NCI-H748 (cell line): ENCODE results near the gene PCNX3.

Source experiments
- DNase-seq: peaks from one replicate; lab custom pipeline; 2025; ENCODE audit not compliant: unreplicated experiment; lab: John Stamatoyannopoulos, UW

PCNX3 gene

GRCh38 chr11:65615229-65615949, at the start of gene PCNX3:
PCNX3 (plus strand) TSS chr11:65615776; CDS start chr11:65616312, 536 bp downstream.
- DNase-seq, result peak; percentile 100

GRCh38 chr11:65569164-65569972, 46.2 kb upstream of the PCNX3 start:
- no peak for DNase-seq

GRCh38 chr11:65569973-65570918, 45.3 kb upstream of the PCNX3 start, which contains the start of gene ZNRD2:
ZNRD2 (plus strand) TSS chr11:65570477; CDS start chr11:65570492, 15 bp downstream.
- DNase-seq, result peak; percentile 99

GRCh38 chr11:65571420-65571819, 44.2 kb upstream of the PCNX3 start:
- no peak for DNase-seq

GRCh38 chr11:65571940-65572339, 43.6 kb upstream of the PCNX3 start:
- DNase-seq, result peak; percentile 74

- peak; percentile 85 for DNase-seq
Measured at GRCh38 chr11:65572356-65573051, 43.1 kb upstream of the PCNX3 start, which contains the start of gene FAM89B. FAM89B (plus strand) TSS chr11:65572538; CDS start chr11:65572670, 132 bp downstream.

- DNase-seq, result peak; percentile 18
Measured at GRCh38 chr11:65573391-65574079, 42.0 kb upstream of the PCNX3 start.

- peak; percentile 86 for DNase-seq
Measured at GRCh38 chr11:65574109-65574810, 41.3 kb upstream of the PCNX3 start.

GRCh38 chr11:65574811-65575567, 40.6 kb upstream of the PCNX3 start:
- peak; percentile 67 for DNase-seq

GRCh38 chr11:65575568-65576231, 39.9 kb upstream of the PCNX3 start, which contains the start of gene EHBP1L1:
EHBP1L1 (plus strand) TSS chr11:65576053; CDS start chr11:65576303, 250 bp downstream.
- peak; percentile 63 for DNase-seq

GRCh38 chr11:65576232-65576866, 39.2 kb upstream of the PCNX3 start:
- no peak for DNase-seq

- no peak for DNase-seq
Measured at GRCh38 chr11:65576867-65577755, 38.5 kb upstream of the PCNX3 start.

- no peak for DNase-seq
Measured at GRCh38 chr11:65577756-65578109, 37.8 kb upstream of the PCNX3 start.

- no peak for DNase-seq
Measured at GRCh38 chr11:65578134-65578533, 37.4 kb upstream of the PCNX3 start.

- no peak for DNase-seq
Measured at GRCh38 chr11:65578667-65579066, 36.9 kb upstream of the PCNX3 start.

GRCh38 chr11:65579291-65579690, 36.3 kb upstream of the PCNX3 start:
- no peak for DNase-seq
